GM21360 (cell line): Measurements from ENCODE around the gene RNU11.
"Not testable (repeated sequence)": the region's sequence is repeated elsewhere in the genome, so short reads cannot be mapped to it uniquely, and the experiment has no call there.

Experiments used
- ATAC-seq: cut with Tn5 transposase; IDR thresholded peaks from one replicate; pipeline ENCODE4 v1.9.1; 2021; ENCODE audit warnings: mild to moderate bottlenecking, moderate library complexity; ENCODE audit not compliant: unreplicated experiment

RNU11 gene

DNA sequence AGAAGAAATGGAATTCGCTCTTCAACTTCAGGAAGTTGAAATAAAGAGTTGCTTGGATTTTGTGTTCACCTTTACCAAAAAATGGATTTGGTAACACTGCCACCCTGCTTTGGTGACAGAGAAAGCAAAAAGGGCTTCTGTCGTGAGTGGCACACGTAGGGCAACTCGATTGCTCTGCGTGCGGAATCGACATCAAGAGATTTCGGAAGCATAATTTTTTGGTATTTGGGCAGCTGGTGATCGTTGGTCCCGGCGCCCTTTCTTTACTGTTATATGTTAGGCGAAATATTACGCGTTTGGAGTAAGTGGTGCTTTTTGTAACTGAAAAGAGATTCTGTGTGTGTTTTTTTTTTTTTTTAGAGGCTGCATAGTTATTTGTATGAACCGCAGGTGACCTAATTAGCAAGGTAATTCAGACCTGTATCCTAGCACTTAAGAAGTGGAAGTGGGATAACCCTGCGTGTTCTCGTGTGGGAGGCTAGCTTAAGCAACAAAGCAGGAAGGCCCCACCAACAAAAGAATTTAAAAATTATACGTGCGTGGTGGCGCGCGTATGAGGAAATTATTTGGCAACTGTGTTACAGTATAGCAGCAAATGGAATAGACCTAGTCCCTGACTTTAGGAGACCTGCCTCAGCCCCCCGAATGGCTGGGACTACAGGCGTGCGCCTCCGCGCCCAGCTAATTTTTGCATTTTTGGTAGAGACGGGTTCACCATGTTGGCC is at the start of gene RNU11:
Gene RNU11, plus strand, starts transcription at position 127 of the 725 bp plus-strand sequence.
- peak; percentile 62 for ATAC-seq

DNA sequence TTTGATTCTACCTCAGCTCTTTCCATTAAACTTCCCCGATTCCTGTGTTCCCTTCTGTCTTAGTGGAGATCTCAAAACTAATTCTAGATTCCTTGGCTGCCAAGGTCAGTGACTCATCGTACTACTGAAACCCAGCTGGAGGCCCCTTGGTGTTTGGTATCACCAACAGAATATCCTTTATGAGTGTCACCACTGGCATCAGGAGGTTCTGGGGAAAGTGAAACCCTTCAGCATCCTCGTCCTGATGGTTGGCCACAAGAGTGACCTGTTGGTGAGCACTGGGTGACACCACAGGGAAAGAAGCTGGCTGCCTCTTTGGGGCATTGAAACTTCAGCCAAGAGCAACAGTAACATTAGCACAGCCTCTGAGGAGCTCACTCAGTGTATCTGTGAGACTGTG is 46.7 kb upstream of the RNU11 start:
- no peak for ATAC-seq

DNA sequence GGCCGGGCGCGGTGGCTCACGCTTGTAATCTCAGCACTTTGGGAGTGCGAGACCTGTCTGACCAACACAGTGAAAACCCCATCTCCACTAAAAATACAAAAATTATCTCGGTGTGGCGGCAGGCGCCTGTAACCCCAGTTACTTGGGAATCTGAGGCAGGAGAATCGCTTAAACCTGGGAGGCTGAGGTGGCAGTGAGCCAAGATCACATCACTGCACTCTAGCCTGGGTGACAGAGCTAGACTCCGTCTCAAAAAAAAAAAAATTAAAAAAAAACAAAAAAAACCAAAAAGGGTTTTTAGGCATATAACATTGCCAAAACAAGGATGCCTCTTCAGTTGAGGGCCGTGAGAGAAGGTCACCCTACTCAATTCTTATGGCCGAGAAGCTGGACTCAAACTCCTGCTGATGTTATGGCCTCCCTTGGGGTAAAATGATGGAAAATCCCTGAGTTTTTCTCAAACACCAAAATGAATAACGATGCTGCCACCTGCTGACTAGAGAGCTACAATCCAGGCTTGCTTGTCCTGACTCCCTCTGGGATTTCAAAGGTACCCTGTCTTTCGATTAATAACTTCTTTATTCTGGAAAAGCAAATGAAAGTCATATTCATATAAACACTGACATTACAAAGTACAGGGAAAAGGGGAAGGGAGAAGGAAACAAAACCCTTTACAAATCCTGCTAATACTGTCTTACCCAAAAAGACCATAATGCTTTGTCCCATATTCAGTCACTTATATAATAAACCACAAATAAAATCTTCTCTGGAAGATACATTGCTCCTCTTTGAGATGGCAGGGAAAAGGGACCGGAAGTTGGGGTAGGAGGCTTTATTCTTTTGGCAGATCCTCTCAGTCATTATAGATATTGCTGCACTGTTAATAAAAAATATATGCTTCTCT is 45.6 kb upstream of the RNU11 start:
- ATAC-seq, result no peak

DNA sequence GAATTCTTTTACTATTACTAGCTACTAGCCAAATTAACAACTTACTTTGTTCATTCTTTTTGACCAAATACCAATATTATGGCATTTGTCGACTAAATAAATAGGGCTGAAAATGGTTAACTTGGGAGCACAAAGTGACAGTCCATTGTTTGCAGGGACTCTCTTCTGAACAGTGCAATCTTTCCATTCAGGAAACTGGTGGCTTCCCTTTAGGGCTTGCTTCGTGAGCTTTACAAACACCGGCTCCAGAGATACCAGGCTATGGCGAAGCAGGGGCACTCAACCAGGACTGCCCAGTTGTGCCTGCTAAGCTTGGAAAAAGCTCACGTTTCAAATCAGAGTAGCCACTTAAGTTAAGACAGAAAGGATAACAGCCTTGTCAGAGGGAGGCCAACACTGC is 44.0 kb upstream of the RNU11 start:
- ATAC-seq, result no peak

DNA sequence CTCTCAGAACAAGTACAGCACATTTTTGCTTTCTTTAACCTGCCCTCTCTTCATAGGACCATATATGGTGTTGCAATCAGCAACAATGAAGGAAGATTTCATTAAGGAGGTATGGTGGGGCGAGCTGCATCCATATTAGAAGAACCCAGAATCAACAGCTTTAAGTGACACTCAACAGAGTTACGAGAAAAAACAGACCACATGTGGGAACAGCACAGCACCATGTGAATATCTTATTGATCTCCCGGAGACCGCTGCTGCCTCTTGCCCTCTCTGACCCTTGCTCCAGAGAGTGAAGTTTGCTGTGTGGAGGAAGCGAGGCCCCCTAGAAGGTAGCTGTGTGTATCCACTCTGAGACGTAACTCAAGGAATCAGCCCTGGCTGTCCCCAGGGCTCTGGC is 43.4 kb upstream of the RNU11 start:
- ATAC-seq, result no peak

DNA sequence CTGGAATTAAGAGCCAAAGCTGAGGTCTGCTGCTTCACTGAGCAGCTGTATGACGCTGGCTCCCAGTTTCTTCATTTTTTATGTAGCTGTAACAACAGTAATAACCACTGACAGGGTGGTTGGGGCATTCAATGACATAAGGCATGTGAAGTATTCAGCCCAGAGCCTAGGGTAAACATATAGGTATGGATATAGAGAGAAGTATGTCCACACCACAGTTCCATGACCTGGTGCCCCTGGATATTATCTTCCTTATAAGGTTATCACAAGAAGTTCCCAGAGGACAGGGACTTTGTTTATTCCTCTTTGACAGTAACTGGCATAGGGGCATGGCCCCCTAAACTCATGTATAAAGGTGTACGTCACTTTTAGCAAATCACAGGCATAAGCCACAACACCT is 41.6 kb upstream of the RNU11 start:
- no peak for ATAC-seq

DNA sequence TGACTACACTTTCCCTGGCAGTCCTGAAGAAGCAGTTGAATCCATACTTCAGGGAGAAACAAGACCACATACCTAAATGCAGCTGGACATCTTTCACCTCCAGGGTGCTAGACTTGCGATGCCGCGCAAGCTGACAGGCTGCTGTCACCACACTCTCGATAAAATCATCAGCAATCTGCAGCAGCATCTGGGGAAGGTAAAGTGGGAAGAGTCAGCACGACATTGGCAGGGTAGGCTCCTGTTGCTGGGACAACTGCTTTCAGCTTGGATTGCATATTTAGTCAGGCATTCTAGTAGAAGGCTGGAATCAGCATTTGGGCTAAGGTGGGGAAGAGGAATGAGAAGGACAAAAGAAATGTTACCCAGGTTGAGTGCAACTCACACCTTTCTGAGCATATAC is 35.2 kb upstream of the RNU11 start:
- no peak for ATAC-seq

DNA sequence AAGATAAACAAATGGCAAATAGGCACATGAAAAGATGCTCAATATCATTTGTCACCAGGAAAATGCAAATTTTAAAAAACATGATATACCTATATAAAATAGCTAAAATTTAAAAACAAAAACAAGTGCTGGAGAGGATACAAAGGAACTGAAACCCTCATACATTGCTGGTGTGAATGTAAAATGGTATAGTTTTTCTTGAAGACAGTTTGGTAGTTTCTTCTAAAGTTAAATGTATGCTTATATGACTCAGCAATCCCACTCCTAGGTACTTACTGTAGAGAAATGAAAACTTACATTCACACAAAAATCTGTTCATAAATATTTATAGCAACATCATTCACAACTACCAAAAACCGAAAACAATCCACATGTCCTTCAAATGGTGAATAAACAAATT is 16.7 kb upstream of the RNU11 start:
- no peak for ATAC-seq

DNA sequence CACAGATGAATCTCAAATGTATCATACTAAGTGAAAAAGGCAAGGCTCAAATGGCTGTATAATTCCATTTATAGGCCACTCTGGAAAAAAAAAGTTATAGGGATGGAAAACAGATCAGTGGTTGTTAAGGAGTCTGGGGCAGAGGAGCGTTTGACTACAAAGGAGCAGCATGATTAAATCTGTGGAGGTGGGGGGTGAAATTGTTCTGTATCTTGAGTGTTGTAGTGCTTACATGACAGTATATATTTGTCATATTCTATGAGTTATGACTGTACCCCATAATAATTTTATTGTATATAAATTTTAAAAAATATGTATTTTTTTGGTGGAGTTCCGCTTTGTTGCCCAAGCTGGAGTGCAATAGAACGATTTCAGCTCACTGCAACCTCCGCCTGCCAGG is 15.8 kb upstream of the RNU11 start:
- ATAC-seq, result no peak

DNA sequence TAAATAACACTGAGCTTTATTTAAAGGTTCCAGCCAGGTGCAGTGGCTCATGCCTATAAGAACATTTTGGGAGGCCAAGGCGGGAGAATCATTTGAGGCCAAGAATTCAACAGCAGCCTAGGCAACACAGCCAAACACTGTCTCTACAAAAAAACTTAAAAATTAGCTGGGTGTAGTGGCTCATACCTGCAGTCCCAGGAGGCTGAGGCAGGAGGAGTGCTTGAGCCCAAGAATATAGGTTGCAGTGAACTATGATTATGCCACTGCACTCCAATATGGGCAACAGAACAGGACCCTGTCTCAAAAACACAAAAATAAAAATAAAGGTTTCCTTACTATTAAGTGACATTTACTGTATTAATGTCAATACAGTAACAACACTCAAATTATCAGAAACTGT is 7.6 kb upstream of the RNU11 start:
- no peak for ATAC-seq

DNA sequence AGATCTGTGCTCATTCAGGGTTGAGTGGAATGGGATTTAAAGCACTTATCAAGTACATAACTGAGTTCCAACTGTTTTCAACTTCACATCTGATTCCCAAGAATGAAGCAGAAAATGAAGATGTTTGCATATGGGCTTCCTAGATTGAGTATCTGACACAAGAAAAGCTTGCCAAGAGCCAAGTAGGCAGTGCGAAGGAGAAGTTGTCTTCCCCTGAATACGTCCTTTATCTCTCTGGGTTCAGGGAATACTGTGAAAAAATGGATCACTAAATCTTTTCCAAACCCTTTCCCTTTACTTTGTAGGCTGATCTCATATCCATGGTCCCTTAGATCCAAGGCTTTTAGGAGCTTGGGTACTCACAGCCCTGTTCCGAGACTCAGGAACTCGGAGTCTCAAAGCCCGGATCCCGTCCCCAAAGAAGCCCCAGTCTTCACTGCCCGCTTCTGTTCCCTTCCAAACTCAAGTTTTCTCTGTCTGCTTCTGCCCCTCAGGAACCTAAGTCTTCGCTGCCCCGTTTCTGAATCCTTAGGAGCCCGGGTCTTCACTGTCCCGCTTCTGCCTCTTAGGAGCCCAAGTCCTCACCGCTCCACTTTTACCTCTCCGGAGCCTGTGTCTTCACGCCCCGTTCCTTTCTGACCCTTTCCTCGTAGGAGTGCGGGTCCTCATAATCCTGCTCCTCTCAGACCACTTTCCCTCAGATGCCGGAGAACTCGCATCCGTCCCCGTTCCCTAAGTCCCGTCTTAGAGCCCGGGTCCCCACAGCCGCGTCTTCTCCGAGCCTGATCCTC is 6.1 kb upstream of the RNU11 start:
- no peak for ATAC-seq

DNA sequence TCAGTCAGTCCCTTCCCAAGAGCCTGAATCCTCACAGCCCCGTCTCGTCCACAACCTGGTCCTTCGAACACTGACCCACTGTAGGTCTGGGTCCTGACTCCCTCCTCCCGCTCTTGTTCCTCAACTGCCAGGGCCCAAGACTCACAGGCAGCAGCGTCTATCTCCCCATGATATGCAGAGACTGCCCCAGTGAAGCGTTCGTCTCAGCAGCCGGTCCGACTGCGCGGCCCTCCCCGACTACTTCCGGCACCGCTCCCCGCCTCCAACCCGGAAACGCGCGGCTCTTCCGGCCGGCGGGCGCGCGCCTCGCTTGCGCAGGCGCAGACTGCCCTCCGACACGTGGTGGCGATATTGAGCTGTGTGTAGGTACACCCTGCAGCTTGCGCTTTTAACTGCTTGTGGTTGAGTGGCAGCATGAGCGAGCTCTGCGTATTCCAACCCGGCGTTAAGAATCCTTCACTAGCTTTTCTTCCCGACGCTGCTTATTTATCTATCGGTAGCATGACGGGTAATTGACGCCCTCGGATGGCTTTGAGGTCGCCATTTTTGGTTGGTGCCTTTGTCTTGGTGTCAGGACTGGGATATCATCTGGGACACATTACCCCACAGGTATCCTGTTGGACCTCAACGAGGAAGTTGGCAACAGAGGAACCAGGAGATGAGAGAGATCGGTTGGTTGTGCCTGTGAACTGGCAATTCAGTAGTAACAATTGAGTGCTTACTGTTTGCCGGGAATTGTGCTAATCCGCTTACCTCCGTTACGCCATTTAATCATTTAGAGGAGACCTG is 5.4 kb upstream of the RNU11 start, which contains the start of gene TAF12:
Gene TAF12, minus strand, starts transcription at position 221 of the 789 bp plus-strand sequence. CDS start 20,986 bp downstream, outside the sequence.
- ATAC-seq, result peak; percentile 77

DNA sequence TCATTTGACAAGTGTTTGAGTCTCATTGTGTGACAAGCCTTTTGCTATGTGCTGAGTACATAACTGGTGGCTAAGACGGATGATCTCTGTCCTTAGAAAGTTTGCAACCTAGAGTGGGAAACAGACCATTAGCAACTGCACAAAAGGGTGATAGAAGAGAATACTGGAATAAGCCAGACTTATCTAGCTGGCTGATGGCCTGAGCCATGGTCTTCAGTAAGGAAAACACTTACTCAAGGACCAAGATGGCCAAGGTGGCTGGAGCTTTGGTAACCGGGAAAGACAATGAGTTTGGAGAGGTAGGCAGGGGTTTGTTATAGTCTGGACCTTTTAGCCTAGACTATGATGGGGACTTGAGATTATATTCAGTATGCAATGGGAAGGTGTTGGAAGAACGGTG is 3.9 kb upstream of the RNU11 start:
- no peak for ATAC-seq

DNA sequence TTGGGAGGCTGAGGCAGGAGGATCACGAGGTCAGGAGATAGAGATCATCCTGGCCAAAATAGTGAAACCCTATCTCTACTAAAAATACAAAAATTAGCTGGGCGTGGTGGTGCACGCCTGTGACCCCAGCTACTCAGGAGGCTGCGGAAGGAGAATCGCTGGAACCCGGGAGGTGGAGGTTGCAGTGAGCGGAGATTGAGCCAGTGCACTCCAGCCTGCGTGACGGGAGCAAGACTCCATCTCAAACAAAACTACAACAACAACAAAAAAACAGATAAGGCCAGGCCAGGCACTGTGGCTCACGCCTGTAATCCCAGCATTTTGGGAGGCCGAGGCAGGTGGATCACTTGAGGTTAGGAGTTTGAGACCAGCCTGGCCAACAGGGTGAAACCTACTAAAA is 3.0 kb upstream of the RNU11 start:
- not testable (repeated sequence) for ATAC-seq

DNA sequence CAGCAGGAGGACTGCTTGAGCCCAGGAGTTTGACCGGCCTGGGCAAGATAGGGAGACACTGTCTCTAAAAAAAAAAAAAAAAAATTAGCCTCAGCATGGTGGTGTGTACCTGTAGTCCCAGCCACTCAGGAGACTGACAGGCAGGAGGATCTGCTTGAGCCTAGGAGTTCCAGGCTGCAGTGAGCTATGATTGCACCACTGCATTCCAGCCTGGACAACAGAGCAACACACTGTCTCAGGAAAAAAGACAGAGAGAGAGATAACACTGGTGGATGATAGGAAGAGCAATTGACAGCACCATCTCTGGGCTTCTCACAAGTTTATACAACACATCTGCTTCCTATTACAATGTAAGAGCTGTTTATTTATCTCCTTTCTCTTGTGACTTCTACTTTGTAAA is 2.4 kb upstream of the RNU11 start:
- ATAC-seq, result no peak

DNA sequence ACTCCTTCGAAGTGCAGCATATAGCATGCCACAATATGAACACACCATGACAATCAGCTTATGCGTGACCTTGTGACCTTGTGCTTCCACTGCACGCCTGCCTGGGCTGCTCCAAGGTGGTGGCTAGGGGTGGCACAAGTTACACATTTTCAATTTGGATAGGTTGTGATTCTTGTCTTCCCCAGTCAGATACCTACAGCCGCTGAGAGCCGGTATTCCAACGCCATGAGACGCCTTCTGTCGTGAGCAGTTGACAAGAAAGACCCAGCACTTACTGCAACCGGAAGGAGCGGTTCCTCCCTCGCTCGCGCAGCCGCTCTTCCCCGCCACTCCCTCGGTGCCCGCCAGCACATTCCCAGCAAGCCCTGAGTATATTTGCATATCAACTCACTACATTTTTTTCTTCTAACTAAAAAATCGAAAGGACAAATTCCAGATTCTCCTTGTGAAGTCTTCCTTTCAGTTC is 359 bp upstream of the RNU11 start:
- ATAC-seq, result peak; percentile 63

DNA sequence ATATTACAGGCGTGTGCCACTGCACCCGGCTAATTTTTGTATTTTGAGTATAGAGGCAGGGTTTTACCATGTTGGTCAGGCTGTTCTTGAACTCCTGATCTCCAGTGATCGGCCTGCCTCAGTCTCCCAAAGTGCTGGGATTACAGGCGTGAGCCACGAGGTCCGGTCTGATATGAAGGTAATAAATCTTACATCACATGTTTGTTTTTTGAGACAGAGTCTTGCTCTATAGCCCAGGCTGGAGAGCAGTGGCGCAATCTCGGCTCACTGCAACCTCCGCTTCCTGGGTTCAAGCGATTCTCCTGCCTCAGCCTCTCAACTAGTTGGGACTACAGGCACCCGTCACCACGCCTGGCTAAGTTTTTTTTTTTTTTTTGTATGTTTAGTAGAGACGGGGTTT is 4.7 kb downstream of the RNU11 start:
- ATAC-seq, result not testable (repeated sequence)

DNA sequence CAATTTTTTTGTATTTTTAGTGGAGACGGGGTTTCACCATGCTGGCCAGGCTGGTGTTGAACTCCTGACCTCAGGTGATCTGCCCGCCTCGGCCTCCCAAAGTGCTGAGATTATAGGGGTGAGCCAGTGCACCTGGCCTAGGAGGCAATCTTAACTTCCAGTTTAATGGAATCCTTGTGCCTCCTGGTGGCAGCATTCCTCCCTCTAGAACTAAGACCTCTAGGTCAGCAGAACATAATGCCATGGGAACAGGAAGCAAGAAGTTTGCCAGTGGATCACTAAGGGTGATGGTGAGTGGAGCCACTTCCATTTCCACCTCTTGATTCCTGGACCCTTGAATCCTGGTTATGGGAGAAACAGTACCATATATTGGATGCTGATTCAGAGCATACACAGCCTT is 5.5 kb downstream of the RNU11 start:
- ATAC-seq, result not testable (repeated sequence)

DNA sequence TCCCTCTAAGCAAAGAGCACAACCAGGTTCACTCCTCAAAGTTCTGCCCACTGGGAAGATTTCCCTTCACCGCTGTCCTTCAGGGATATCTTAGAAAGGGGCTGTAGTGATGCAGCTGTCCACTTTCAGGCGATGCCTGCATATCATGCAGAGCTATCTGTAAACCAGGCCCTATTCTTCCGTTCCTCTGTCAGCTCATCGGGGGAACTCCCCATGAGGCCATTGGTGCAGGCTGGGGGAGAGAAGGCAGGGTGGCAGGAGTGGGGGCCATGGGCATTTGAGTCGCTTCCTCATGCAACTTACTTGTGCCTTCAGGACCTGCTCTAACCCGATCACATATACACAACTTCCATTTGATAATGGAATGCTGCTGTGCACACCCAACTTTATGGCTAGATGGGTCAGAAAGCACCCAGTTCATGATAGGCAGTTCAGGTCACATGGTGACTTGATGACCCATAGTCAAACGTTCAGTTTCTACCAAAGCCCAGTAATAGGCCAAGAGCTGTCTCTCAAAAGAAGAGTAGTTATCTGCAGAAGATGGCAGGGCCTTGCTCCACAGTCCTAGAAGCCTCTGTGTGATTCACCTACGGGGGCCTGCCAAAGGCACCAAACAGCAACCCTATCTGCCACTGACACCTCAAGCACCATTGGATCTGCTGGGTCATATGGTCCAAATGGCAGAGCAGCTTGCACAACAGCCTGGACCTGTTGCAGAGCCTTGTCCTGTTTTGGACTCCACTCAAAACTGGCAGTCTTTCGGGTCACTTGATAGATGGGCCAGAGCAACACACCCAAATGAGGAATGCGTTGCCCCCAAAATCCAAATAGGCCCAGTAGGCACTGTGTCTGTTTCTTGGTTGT is 7.3 kb downstream of the RNU11 start:
- not testable (repeated sequence) for ATAC-seq
